Mesenchymal stem cell (in vitro differentiated cells and primary cell): ENCODE data around the gene ETV1.
A peak's percentile ranks its signal among the peaks of the same experiment; 100 is the strongest.

Experiments used
- DNase-seq: peaks from one replicate; pipeline ENCODE4 v3.0.0-alpha.2; 2013
- H2AFZ ChIP-seq: one replicate; pipeline ENCODE4 v1.6.1; 2013; ENCODE audit warnings: low read depth, mild to moderate bottlenecking, control low read depth, inconsistent platforms, low read length, moderate library complexity
- H2AK5ac ChIP-seq: 2 replicates; pipeline ENCODE4 v1.6.1; 2013; ENCODE audit warnings: low read length, moderate library complexity, mild to moderate bottlenecking, inconsistent platforms; ENCODE audit not compliant: severe bottlenecking
- H2BK120ac ChIP-seq: one replicate; pipeline ENCODE4 v1.6.1; 2013; ENCODE audit warnings: low read depth, mild to moderate bottlenecking, inconsistent platforms, low read length, moderate library complexity
- H2BK12ac ChIP-seq, 2 experiments: one replicate each; pipeline ENCODE4 v1.6.1; 2013; ENCODE audit warnings: inconsistent platforms in 2 of 2, low read length in 2 of 2, mild to moderate bottlenecking in 2 of 2, moderate library complexity in 2 of 2, control low read depth in 1 of 2
- H2BK15ac ChIP-seq: one replicate; pipeline ENCODE4 v1.6.1; 2013; ENCODE audit warnings: mild to moderate bottlenecking, low read depth, inconsistent platforms; ENCODE audit not compliant: poor library complexity, severe bottlenecking
- H2BK5ac ChIP-seq: 2 replicates; pipeline ENCODE4 v1.6.1; 2013; ENCODE audit warnings: low read depth, mild to moderate bottlenecking, low read length, control low read depth, inconsistent platforms; ENCODE audit not compliant: poor library complexity, severe bottlenecking
- H3K14ac ChIP-seq, 2 experiments: one replicate each; pipeline ENCODE4 v1.6.1; 2013; ENCODE audit warnings: inconsistent platforms in 2 of 2, low read length in 2 of 2, control low read depth in 1 of 2, mild to moderate bottlenecking in 1 of 2, moderate library complexity in 1 of 2
- H3K18ac ChIP-seq, 2 experiments: one replicate each; pipeline ENCODE4 v1.6.1; 2013; ENCODE audit warnings: inconsistent platforms in 2 of 2, low read length in 2 of 2, control low read depth in 1 of 2, low read depth in 1 of 2, mild to moderate bottlenecking in 1 of 2
- H3K23ac ChIP-seq, 2 experiments: one replicate each; pipeline ENCODE4 v1.6.1; 2013; ENCODE audit warnings: inconsistent platforms in 2 of 2, low read length in 2 of 2, mild to moderate bottlenecking in 2 of 2, moderate library complexity in 2 of 2, control low read depth in 1 of 2
- H3K27ac ChIP-seq: 2 replicates; pipeline ENCODE4 v1.5.1; 2013; ENCODE audit warnings: mild to moderate bottlenecking, moderate library complexity, low read length, control low read depth, inconsistent platforms; ENCODE audit not compliant: poor library complexity, severe bottlenecking
- H3K27me3 ChIP-seq, 2 experiments: 2 replicates each; pipeline versions ENCODE4 v1.6.1 to v1.7.0; 2013; ENCODE audit warnings: low read length in 2 of 2, mild to moderate bottlenecking in 2 of 2, moderate library complexity in 2 of 2, control low read depth in 1 of 2, inconsistent platforms in 1 of 2; ENCODE audit not compliant: control insufficient read depth in 1 of 2, insufficient read depth in 1 of 2
- H3K36me3 ChIP-seq, 2 experiments: 2 replicates each; pipeline versions ENCODE4 v1.6.1 to v1.7.0; 2013; ENCODE audit warnings: low read length in 2 of 2, control low read depth in 1 of 2, inconsistent platforms in 1 of 2, low read depth in 1 of 2, mild to moderate bottlenecking in 1 of 2; ENCODE audit not compliant: insufficient read depth in 2 of 2, control insufficient read depth in 1 of 2
- H3K4ac ChIP-seq, 2 experiments: one replicate each; pipeline ENCODE4 v1.6.1; 2013; ENCODE audit warnings: inconsistent platforms in 2 of 2, low read length in 2 of 2, mild to moderate bottlenecking in 2 of 2, moderate library complexity in 2 of 2, control low read depth in 1 of 2, low read depth in 1 of 2
- H3K4me1 ChIP-seq: 2 replicates; pipeline ENCODE4 v1.6.1; 2013; ENCODE audit warnings: low read depth, low read length, control low read depth; ENCODE audit not compliant: control insufficient read depth, insufficient read depth
- H3K4me2 ChIP-seq: 2 replicates; pipeline ENCODE4 v1.6.1; 2013; ENCODE audit warnings: low read length, mild to moderate bottlenecking, inconsistent platforms; ENCODE audit not compliant: poor library complexity, severe bottlenecking
- H3K4me3 ChIP-seq, 2 experiments: 2 replicates each; pipeline versions ENCODE4 v1.5.1 to v1.7.0; 2013; ENCODE audit warnings: low read length in 2 of 2, mild to moderate bottlenecking in 2 of 2, control low read depth in 1 of 2, low read depth in 1 of 2; ENCODE audit not compliant: insufficient read depth in 1 of 2
- H3K79me1 ChIP-seq: replicated peaks from 2 replicates; pipeline ENCODE4 v1.6.1; 2013; ENCODE audit warnings: mild to moderate bottlenecking, control low read depth, low read length, inconsistent platforms; ENCODE audit not compliant: poor library complexity, severe bottlenecking
- H3K9ac ChIP-seq: 2 replicates; pipeline ENCODE4 v1.7.0; 2013; ENCODE audit warnings: mild to moderate bottlenecking, low read length, moderate library complexity
- H3K9me3 ChIP-seq: 2 replicates; pipeline ENCODE4 v1.7.0; 2013; ENCODE audit warnings: mild to moderate bottlenecking, low read length; ENCODE audit not compliant: control insufficient read depth
- H4K8ac ChIP-seq: one replicate; pipeline ENCODE4 v1.6.1; 2013; ENCODE audit warnings: inconsistent platforms, mild to moderate bottlenecking, low read length, moderate library complexity
- H4K91ac ChIP-seq: one replicate; pipeline ENCODE4 v1.6.1; 2013; ENCODE audit warnings: mild to moderate bottlenecking, low read length, inconsistent platforms
- WGBS: methylation state at CpG from one replicate; pipeline ENCODE4 v1.1.7; 2013; ENCODE audit warnings: mixed read lengths; 5-methylcytosine and 5-hydroxymethylcytosine counted together

The ETV1 gene

GRCh38 chr7:13912715-13913278 lies 76.7 kb downstream of the ETV1 start:
- peaks cover 0 to 36% of the 10 kb centered on the region in 2 experiments for H3K36me3 ChIP-seq
- H3K9ac ChIP-seq: no peak overlapping the region
- no peak overlapping the region for H4K8ac ChIP-seq
- no peak overlapping the region for H3K4me3 ChIP-seq
- H4K91ac ChIP-seq: no peak overlapping the region
- no peak overlapping the region for H3K27ac ChIP-seq
- WGBS: 92% methylated on average over 4 of the region's 4 CpGs
- no peak overlapping the region for H2BK120ac ChIP-seq
- no peaks in the 10 kb centered on the region for H3K9me3 ChIP-seq
- H2BK15ac ChIP-seq: no peak overlapping the region
- H2BK12ac ChIP-seq: no peak overlapping the region
- no peak for DNase-seq
- peaks cover 2% of the 10 kb centered on the region for H3K4me1 ChIP-seq
- peaks cover 4% of the 10 kb centered on the region for H3K79me1 ChIP-seq
- H3K14ac ChIP-seq: no peak overlapping the region
- no peak overlapping the region for H3K4me2 ChIP-seq
- no peak overlapping the region for H2BK5ac ChIP-seq
- H3K4ac ChIP-seq: no peak overlapping the region
- no peak overlapping the region for H2AK5ac ChIP-seq
- no peak overlapping the region for H2AFZ ChIP-seq
- H3K27me3 ChIP-seq: no peaks in the 10 kb centered on the region
- H3K18ac ChIP-seq: no peak overlapping the region
- H3K23ac ChIP-seq: no peak overlapping the region

- no peak overlapping the region for H2BK5ac ChIP-seq
- WGBS: 77% methylated on average over 2 of the region's 2 CpGs
- H3K4ac ChIP-seq: peak overlapping the region in 1 of 2 experiments; percentile 28
- H3K4me1 ChIP-seq: peaks cover 2% of the 10 kb centered on the region
- no peaks in the 10 kb centered on the region for H3K27me3 ChIP-seq
- H3K9me3 ChIP-seq: no peaks in the 10 kb centered on the region
- H3K4me3 ChIP-seq: no peak overlapping the region
- peak overlapping the region; percentile 73 for H2AK5ac ChIP-seq
- no peak overlapping the region for H3K4me2 ChIP-seq
- H2BK120ac ChIP-seq: peak overlapping the region; percentile 5
- H3K79me1 ChIP-seq: peaks cover 2% of the 10 kb centered on the region
- no peak overlapping the region for H4K91ac ChIP-seq
- no peak overlapping the region for H2BK12ac ChIP-seq
- no peak overlapping the region for H3K14ac ChIP-seq
- H3K9ac ChIP-seq: no peak overlapping the region
- no peak overlapping the region for H3K18ac ChIP-seq
- H2BK15ac ChIP-seq: no peak overlapping the region
- DNase-seq: no peak
- H3K23ac ChIP-seq: no peak overlapping the region
- H3K36me3 ChIP-seq: peaks cover 0 to 45% of the 10 kb centered on the region in 2 experiments
- H4K8ac ChIP-seq: no peak overlapping the region
- H3K27ac ChIP-seq: no peak overlapping the region
- no peak overlapping the region for H2AFZ ChIP-seq
Observed at GRCh38 chr7:13911909-13912308, 77.6 kb downstream of the ETV1 start.

GRCh38 chr7:13910805-13911551 lies 78.5 kb downstream of the ETV1 start:
- no peak overlapping the region for H4K8ac ChIP-seq
- no peak overlapping the region for H3K14ac ChIP-seq
- no peak overlapping the region for H3K23ac ChIP-seq
- H3K4me3 ChIP-seq: no peak overlapping the region
- peaks cover 2% of the 10 kb centered on the region for H3K79me1 ChIP-seq
- no peak overlapping the region for H2AK5ac ChIP-seq
- H4K91ac ChIP-seq: no peak overlapping the region
- no peak overlapping the region for H3K9ac ChIP-seq
- WGBS: 86% methylated on average over 6 of the region's 8 CpGs
- H2BK15ac ChIP-seq: no peak overlapping the region
- H3K4me2 ChIP-seq: no peak overlapping the region
- peaks cover 2% of the 10 kb centered on the region for H3K4me1 ChIP-seq
- H3K18ac ChIP-seq: peak overlapping the region in 1 of 2 experiments; percentile 34
- no peak overlapping the region for H3K27ac ChIP-seq
- DNase-seq: no peak
- no peaks in the 10 kb centered on the region for H3K9me3 ChIP-seq
- H3K27me3 ChIP-seq: no peaks in the 10 kb centered on the region
- peaks cover 0 to 54% of the 10 kb centered on the region in 2 experiments for H3K36me3 ChIP-seq
- H2AFZ ChIP-seq: no peak overlapping the region
- no peak overlapping the region for H3K4ac ChIP-seq
- H2BK12ac ChIP-seq: peak overlapping the region in 1 of 2 experiments; percentile 84
- H2BK5ac ChIP-seq: no peak overlapping the region
- H2BK120ac ChIP-seq: no peak overlapping the region

- Histone ChIP-seq H2AK5ac (peak overlapping the region; percentile 20), H3K27me3 (no peaks in the 10 kb centered on the region), H2BK15ac (no peak overlapping the region), H2BK5ac (no peak overlapping the region), H4K91ac (peak overlapping the region; percentile 39), H3K9me3 (no peaks in the 10 kb centered on the region), H3K79me1 (peaks cover 4% of the 10 kb centered on the region), H3K4me3 (no peak overlapping the region), H3K4me1 (peaks cover 3% of the 10 kb centered on the region), H3K23ac (no peak overlapping the region), H3K18ac (no peak overlapping the region), H2BK12ac (peak overlapping the region in 1 of 2 experiments; percentile 3), H2AFZ (no peak overlapping the region), H3K4ac (peak overlapping the region in 1 of 2 experiments; percentile 17), H3K27ac (peak overlapping the region; percentile 48), H3K14ac (no peak overlapping the region), H3K4me2 (peak overlapping the region; percentile 35), H4K8ac (no peak overlapping the region), H3K9ac (no peak overlapping the region), H3K36me3 (peaks cover 0 to 64% of the 10 kb centered on the region in 2 experiments), H2BK120ac (no peak overlapping the region)
- WGBS: 72% methylated on average over 7 of the region's 8 CpGs
- DNase-seq: no peak
Observed at GRCh38 chr7:13908667-13909397, 80.6 kb downstream of the ETV1 start.
